ENCODE data around the gene HOXD1. TPM values are rescaled to one million over a fixed set of nuclear protein-coding genes. Genes with fewer than 3 reads are reported as not detected.

HOXD1 gene
- total RNA-seq, 4 donors from 2014 or later: 0.20 TPM; not detected in 3

- Histone ChIP-seq H3K4me3 (peak overlapping the region in 1 of 4 donors; percentile 51), H3K27me3 (peaks cover 52 to 90% (median 88%) of the 10 kb centered on the region in 3 donors), H3K4me1 (peaks cover 4 to 5% of the 10 kb centered on the region in 2 donors), H3K36me3 (no peaks in the 10 kb centered on the region), H3K27ac (no peak overlapping the region), H3K9me3 (no peaks in the 10 kb centered on the region)
- intact Hi-C loops (cut with DNase I; ENCODE audit: low total_unique reads): no loop called here
- in situ Hi-C loops (cut with MboI; ENCODE audit: low sequenced_read_pairs in 4 of 4): no loop called here
- ATAC-seq (no peak), DNase-seq (no peak)
- TF ChIP-seq POLR2A (IDR thresholded peaks at IDR 0.05): no peak
Observed at GRCh38 chr2:176160986-176161824, 27.3 kb upstream of the HOXD1 start.

GRCh38 chr2:176161825-176162626 is 26.4 kb upstream of the HOXD1 start:
- Histone ChIP-seq H3K4me3 (peak overlapping the region in 3 of 4 donors; percentile 6 to 23 (median 16)), H3K4me1 (peaks cover 4 to 5% of the 10 kb centered on the region in 2 donors), H3K27me3 (peaks cover 45 to 84% (median 81%) of the 10 kb centered on the region in 3 donors), H3K27ac (no peak overlapping the region), H3K36me3 (no peaks in the 10 kb centered on the region), H3K9me3 (no peaks in the 10 kb centered on the region)
- no peak for TF ChIP-seq CTCF (IDR thresholded peaks at IDR 0.05 in 4 of 5, conservative IDR thresholded peaks at IDR 0.05 in 1 of 5)
- TF ChIP-seq POLR2A (IDR thresholded peaks at IDR 0.05): no peak
- intact Hi-C loops (cut with DNase I; ENCODE audit: low total_unique reads): no loop called here
- in situ Hi-C loops (cut with MboI; ENCODE audit: low sequenced_read_pairs in 4 of 4): no loop called here
- ATAC-seq (no peak), DNase-seq (no peak)

GRCh38 chr2:176162911-176163671 is 25.4 kb upstream of the HOXD1 start:
- in situ Hi-C loops (cut with MboI; ENCODE audit: low sequenced_read_pairs in 4 of 4): no loop called here
- DNase-seq: no peak

GRCh38 chr2:176163672-176164056 is 24.8 kb upstream of the HOXD1 start:
- in situ Hi-C loops (cut with MboI; ENCODE audit: low sequenced_read_pairs in 4 of 4) (no loop called here), intact Hi-C loops (cut with DNase I; ENCODE audit: low total_unique reads) (no loop called here)
- TF ChIP-seq CTCF (IDR thresholded peaks at IDR 0.05 in 4 of 5, conservative IDR thresholded peaks at IDR 0.05 in 1 of 5) (no peak), POLR2A (IDR thresholded peaks at IDR 0.05) (no peak)
- peaks cover 0 to 5% of the 10 kb centered on the region in 2 donors for H3K4me1 ChIP-seq
- H3K36me3 ChIP-seq: no peaks in the 10 kb centered on the region
- H3K27me3 ChIP-seq: peaks cover 34 to 69% (median 69%) of the 10 kb centered on the region in 3 donors
- ATAC-seq (no peak), DNase-seq (no peak)
- no peak overlapping the region for H3K4me3 ChIP-seq
- no peaks in the 10 kb centered on the region for H3K9me3 ChIP-seq
- H3K27ac ChIP-seq: no peak overlapping the region

More at GRCh38 chr2:176162911-176163671, 25.4 kb upstream of the HOXD1 start:
- no peaks in the 10 kb centered on the region for H3K9me3 ChIP-seq
- H3K4me1 ChIP-seq: peaks cover 0 to 5% of the 10 kb centered on the region in 2 donors
- H3K27me3 ChIP-seq: peaks cover 37 to 73% (median 73%) of the 10 kb centered on the region in 3 donors
- intact Hi-C loops (cut with DNase I; ENCODE audit: low total_unique reads): no loop called here
- ATAC-seq: no peak
- no peaks in the 10 kb centered on the region for H3K36me3 ChIP-seq
- TF ChIP-seq CTCF (IDR thresholded peaks at IDR 0.05 in 4 of 5, conservative IDR thresholded peaks at IDR 0.05 in 1 of 5) (no peak), POLR2A (IDR thresholded peaks at IDR 0.05) (no peak)
- peak overlapping the region in 1 of 4 donors; percentile 23 for H3K4me3 ChIP-seq
- no peak overlapping the region for H3K27ac ChIP-seq

Data from gastrocnemius medialis (tissue), 4 donors.